IMR-90 (cell line): Measurements from ENCODE around the gene BMP7. TPM values are rescaled to one million over a fixed set of nuclear protein-coding genes. Genes with fewer than 3 reads are reported as not detected.

ENCODE experiments used
- ATAC-seq: fragments of 200-7000 bp; cut with Tn5 transposase; 2 replicates; pipeline ENCODE4 v1.9.1; 2020; ENCODE audit warnings: low read depth, mild to moderate bottlenecking, moderate library complexity
- BruUV-seq: library from RNA; stranded (reverse); fragments of 400-500 nt; replicated peaks from 2 replicates; lab custom pipeline; 2021; lab: Mats Ljungman, UMichigan
- CTCF ChIA-PET: fragments of 300-600 bp; formaldehyde crosslinking; extraction: SDS; loops from one replicate; lab custom pipeline; 2021; ENCODE audit warnings: antibody characterized with exemption; lab: Yijun Ruan, JAX
- POLR2A ChIA-PET: fragments of 300-600 bp; sonication (Branson Sonifier 250); formaldehyde crosslinking; loops from one replicate; lab custom pipeline; 2022; ENCODE audit warnings: antibody characterized with exemption; ENCODE audit not compliant: unreplicated experiment; lab: Charles Lee
- DNase-seq: peaks from one replicate; pipeline ENCODE4 v3.0.0; 2013
- H2AFZ ChIP-seq: replicated peaks from 2 replicates; pipeline ENCODE3; 2013; ENCODE audit warnings: low read length, mild to moderate bottlenecking; ENCODE audit not compliant: poor library complexity
- H2AK5ac ChIP-seq: 2 replicates; pipeline ENCODE4 v1.6.1; 2013; ENCODE audit warnings: low read depth, low read length, inconsistent platforms
- H2AK9ac ChIP-seq: replicated peaks from 2 replicates; pipeline ENCODE3; 2013; ENCODE audit warnings: mild to moderate bottlenecking, low read depth, low read length, moderate library complexity; ENCODE audit not compliant: poor library complexity
- H2BK120ac ChIP-seq: 2 replicates; pipeline ENCODE4 v1.6.1; 2013; ENCODE audit warnings: low read depth, low read length, inconsistent platforms
- H2BK15ac ChIP-seq: 3 replicates; pipeline ENCODE4 v1.6.1; 2013; ENCODE audit warnings: low read depth, low read length, inconsistent platforms
- H2BK20ac ChIP-seq: 2 replicates; pipeline ENCODE4 v1.6.1; 2013; ENCODE audit warnings: low read depth, mild to moderate bottlenecking, inconsistent platforms, low read length, moderate library complexity
- H2BK5ac ChIP-seq: 2 replicates; pipeline ENCODE4 v1.6.1; 2013; ENCODE audit warnings: mild to moderate bottlenecking, low read depth, low read length, inconsistent platforms; ENCODE audit not compliant: poor library complexity, severe bottlenecking
- H3K14ac ChIP-seq: replicated peaks from 2 replicates; pipeline ENCODE4 v1.6.1; 2013; ENCODE audit warnings: low read depth, low read length, inconsistent platforms
- H3K18ac ChIP-seq: 2 replicates; pipeline ENCODE4 v1.6.1; 2013; ENCODE audit warnings: low read depth, low read length, control low read depth
- H3K23ac ChIP-seq: 2 replicates; pipeline ENCODE4 v1.6.1; 2013; ENCODE audit warnings: low read depth, low read length, inconsistent platforms
- H3K27ac ChIP-seq: 2 replicates; pipeline ENCODE4 v1.5.1; 2013; ENCODE audit warnings: mild to moderate bottlenecking, control low read depth, low read length; ENCODE audit not compliant: insufficient read depth
- H3K27me3 ChIP-seq: 2 replicates; pipeline ENCODE4 v1.6.1; 2013; ENCODE audit warnings: low read length; ENCODE audit not compliant: control insufficient read depth, insufficient read depth
- H3K36me3 ChIP-seq: 2 replicates; pipeline ENCODE4 v1.6.1; 2013; ENCODE audit warnings: low read length, mixed read lengths; ENCODE audit not compliant: control insufficient read depth, insufficient read depth
- H3K4ac ChIP-seq: 2 replicates; pipeline ENCODE4 v1.6.1; 2013; ENCODE audit warnings: low read depth, low read length, inconsistent platforms
- H3K4me1 ChIP-seq: 2 replicates; pipeline ENCODE4 v1.6.1; 2013; ENCODE audit warnings: low read length, mixed read lengths; ENCODE audit not compliant: control insufficient read depth, insufficient read depth
- H3K4me2 ChIP-seq: 2 replicates; pipeline ENCODE4 v1.6.1; 2013; ENCODE audit warnings: low read depth, mild to moderate bottlenecking, control low read depth, low read length, moderate library complexity
- H3K4me3 ChIP-seq: 2 replicates; pipeline ENCODE4 v1.5.1; 2013; ENCODE audit warnings: low read depth, mild to moderate bottlenecking, control low read depth, low read length, moderate library complexity; ENCODE audit not compliant: insufficient read depth
- H3K56ac ChIP-seq: 2 replicates; pipeline ENCODE4 v1.6.1; 2013; ENCODE audit warnings: low read length, inconsistent platforms; ENCODE audit not compliant: insufficient read depth; ENCODE audit errors: extremely low read depth
- H3K79me1 ChIP-seq, 2 experiments: 2 replicates each; pipeline ENCODE4 v1.6.1; 2013; ENCODE audit warnings: low read length in 2 of 2, inconsistent platforms in 1 of 2, low read depth in 1 of 2
- H3K9ac ChIP-seq: 2 replicates; pipeline ENCODE4 v1.6.1; 2013; ENCODE audit warnings: low read depth, low read length, control low read depth
- H3K9me1 ChIP-seq: 2 replicates; pipeline ENCODE4 v1.6.1; 2013; ENCODE audit warnings: low read length, inconsistent platforms; ENCODE audit not compliant: insufficient read depth
- H3K9me3 ChIP-seq: 2 replicates; pipeline ENCODE4 v1.6.1; 2013; ENCODE audit warnings: low read length; ENCODE audit not compliant: control insufficient read depth, insufficient read depth
- H4K20me1 ChIP-seq: 2 replicates; pipeline ENCODE4 v1.6.1; 2013; ENCODE audit warnings: low read length, inconsistent platforms; ENCODE audit not compliant: insufficient read depth
- H4K5ac ChIP-seq: 2 replicates; pipeline ENCODE4 v1.6.1; 2013; ENCODE audit warnings: mild to moderate bottlenecking, low read depth, low read length, control low read depth
- H4K8ac ChIP-seq, 2 experiments: 2 replicates each; pipeline ENCODE4 v1.6.1; 2013; ENCODE audit warnings: low read depth in 2 of 2, low read length in 2 of 2, control low read depth in 1 of 2, inconsistent platforms in 1 of 2
- H4K91ac ChIP-seq: 2 replicates; pipeline ENCODE4 v1.6.1; 2013; ENCODE audit warnings: low read depth, low read length, inconsistent platforms; ENCODE audit not compliant: insufficient read depth
- BHLHE40 ChIP-seq: fragments of 150-350 bp; IDR thresholded peaks from 2 replicates; pipeline ENCODE4 v1.6.1; 2016; ENCODE audit warnings: mild to moderate bottlenecking, low read depth, low read length
- CEBPB ChIP-seq: IDR thresholded peaks from 2 replicates; pipeline ENCODE4 v1.6.1; 2012; ENCODE audit warnings: low read depth, low read length, improper control_type of control experiment
- CHD1 ChIP-seq: IDR thresholded peaks from 2 replicates; pipeline ENCODE4 v1.6.1; 2012; ENCODE audit warnings: low read depth, low read length, improper control_type of control experiment
- FOS ChIP-seq: fragments of 150-350 bp; IDR thresholded peaks from 2 replicates; pipeline ENCODE4 v1.6.1; 2016; ENCODE audit warnings: low read depth, low read length
- MAFK ChIP-seq: IDR thresholded peaks from 2 replicates; pipeline ENCODE4 v1.6.1; 2012; ENCODE audit warnings: low read depth, low read length, improper control_type of control experiment
- MAZ ChIP-seq: IDR thresholded peaks from 2 replicates; pipeline ENCODE4 v1.6.1; 2012; ENCODE audit warnings: low read depth, mild to moderate bottlenecking, low read length, improper control_type of control experiment, moderate library complexity, borderline replicate concordance
- MXI1 ChIP-seq: IDR thresholded peaks from 2 replicates; pipeline ENCODE4 v1.6.1; 2012; ENCODE audit warnings: low read depth, mild to moderate bottlenecking, low read length, moderate library complexity, borderline replicate concordance
- NFE2L2 ChIP-seq: fragments of 150-350 bp; IDR thresholded peaks from 2 replicates; pipeline ENCODE4 v1.6.1; 2016; ENCODE audit warnings: low read depth, mild to moderate bottlenecking, low read length
- POLR2A ChIP-seq: IDR thresholded peaks from 2 replicates; pipeline ENCODE4 v1.6.1; 2012; ENCODE audit warnings: mild to moderate bottlenecking, low read depth, low read length
- RAD21 ChIP-seq: IDR thresholded peaks from 2 replicates; pipeline ENCODE4 v1.6.1; 2012; ENCODE audit warnings: low read length, improper control_type of control experiment
- RCOR1 ChIP-seq: IDR thresholded peaks from 2 replicates; pipeline ENCODE4 v1.6.1; 2012; ENCODE audit warnings: mild to moderate bottlenecking, low read length, improper control_type of control experiment; ENCODE audit not compliant: insufficient replicate concordance
- RFX5 ChIP-seq: IDR thresholded peaks from 2 replicates; pipeline ENCODE4 v1.8.0; 2012; ENCODE audit warnings: low read depth, mild to moderate bottlenecking, low read length, moderate library complexity
- SMC3 ChIP-seq: fragments of 150-350 bp; IDR thresholded peaks from 2 replicates; pipeline ENCODE4 v1.6.1; 2016; ENCODE audit warnings: low read depth, mild to moderate bottlenecking, antibody characterized with exemption, low read length, moderate library complexity
- USF2 ChIP-seq: fragments of 150-350 bp; IDR thresholded peaks from 2 replicates; pipeline ENCODE4 v1.6.1; 2017; ENCODE audit warnings: mild to moderate bottlenecking, antibody characterized with exemption, low read length, low read depth
- WGBS, 2 experiments: methylation state at CpG; one replicate each; pipeline versions ENCODE4 v1.1.5 to v1.1.7; 2013; ENCODE audit warnings: missing lambda C conversion rate in 2 of 2; ENCODE audit not compliant: insufficient read length in 1 of 2; ENCODE audit errors: extremely low coverage in 2 of 2; 5-methylcytosine and 5-hydroxymethylcytosine counted together
- dilution Hi-C: fragments of 300-500 bp; cut with HindIII; formaldehyde crosslinking; loops from one replicate; pipeline ENCODE4 v1.14.3; 2018; ENCODE audit warnings: low sequenced_read_pairs; ENCODE audit not compliant: unreplicated experiment
- in situ Hi-C: fragments of 300-500 bp; cut with MboI; formaldehyde crosslinking; loops from 3 replicates; pipeline ENCODE4 v1.14.3; 2019; ENCODE audit warnings: low sequenced_read_pairs, inconsistent platforms, mixed read lengths
- intact Hi-C: fragments of 100-400 bp; cut with micrococcal nuclease; formaldehyde crosslinking; loops from 2 replicates; pipeline ENCODE4 v1.10.0; 2022
- polyA plus RNA-seq, 3 experiments: library from polyadenylated mRNA; depleted of rRNA; stranded (reverse); fragments of >200 nt; gene quantifications; 2 replicates each; pipeline ENCODE4 v1.2.3, GENCODE V29; 2012; ENCODE audit warnings: low replicate concordance in 1 of 3
- total RNA-seq: library from RNA; depleted of rRNA; stranded (reverse); fragments of >200 nt; gene quantifications from 2 replicates; pipeline ENCODE4 v1.2.3, GENCODE V29; 2012
- TF ChIP-seq, protein P1 (sequence below): fragments of 150-350 bp; IDR thresholded peaks from 2 replicates; pipeline ENCODE4 v1.6.1; 2016; ENCODE audit warnings: low read depth, mild to moderate bottlenecking, low read length, moderate library complexity, borderline replicate concordance
- TF ChIP-seq, protein P2 (sequence below): conservative IDR thresholded peaks from 2 replicates; pipeline ENCODE4 v1.5.1; 2012; ENCODE audit warnings: mild to moderate bottlenecking, low read depth, low read length, improper control_type of control experiment

BMP7 gene
- total and polyA plus RNA-seq, 2 of the 4 experiments (the other 2 are of a cell fraction): not detected

DNA sequence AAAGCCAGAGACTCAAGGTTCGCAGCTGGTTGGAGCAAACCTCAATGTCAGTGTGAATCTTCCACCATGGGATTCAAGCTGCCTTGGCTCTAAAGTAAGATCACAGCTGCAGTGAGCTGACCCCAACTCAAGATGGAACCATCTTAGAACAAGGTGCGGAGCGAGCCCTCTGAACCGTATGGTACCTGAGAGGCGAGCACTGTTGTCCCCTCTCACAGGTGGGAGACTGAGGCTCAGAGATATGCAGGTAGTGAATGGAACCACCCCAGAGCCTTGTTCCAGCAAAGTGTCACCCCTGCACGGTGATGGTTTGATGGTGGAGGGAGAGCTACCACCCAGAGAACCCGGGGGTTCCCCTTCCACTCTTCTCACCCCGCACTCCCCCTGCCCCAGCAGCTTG, 52.5 kb downstream of the BMP7 start:
- Histone ChIP-seq H3K27me3 (no peaks in the 10 kb centered on the region), H3K56ac (no peak overlapping the region), H3K4me3 (no peak overlapping the region), H4K20me1 (no peaks in the 10 kb centered on the region), H3K4me1 (no peaks in the 10 kb centered on the region; the same call in 1 of the 2 replicates), H3K79me1 (no peaks in the 10 kb centered on the region), H2AK9ac (no peak overlapping the region), H2BK5ac (no peak overlapping the region), H3K4ac (no peak overlapping the region), H2AK5ac (no peak overlapping the region), H2BK15ac (no peak overlapping the region), H3K27ac (no peak overlapping the region), H3K4me2 (no peak overlapping the region), H2AFZ (no peak overlapping the region), H3K23ac (no peak overlapping the region), H4K8ac (no peak overlapping the region), H3K36me3 (no peaks in the 10 kb centered on the region), H4K91ac (no peak overlapping the region), H3K9ac (no peak overlapping the region), H4K5ac (no peak overlapping the region), H3K9me1 (no peaks in the 10 kb centered on the region), H3K18ac (no peak overlapping the region), H3K9me3 (peaks cover 8% of the 10 kb centered on the region), H3K14ac (no peak overlapping the region), H2BK20ac (no peak overlapping the region), H2BK120ac (no peak overlapping the region)
- dilution Hi-C loops (no loop called here), in situ Hi-C loops (no loop called here), intact Hi-C loops (no loop called here)
- DNase-seq (no peak), ATAC-seq (no peak)
- WGBS, 2 experiments: no CpG with 5 or more reads among the region's 8 CpGs
- TF ChIP-seq CEBPB: no peak
- TF ChIP-seq RAD21: no peak
- no peak for TF ChIP-seq POLR2A
- no peak for TF ChIP-seq RFX5
- TF ChIP-seq USF2: no peak
- TF ChIP-seq CHD1: no peak
- TF ChIP-seq SMC3: no peak
- TF ChIP-seq NFE2L2: no peak
- TF ChIP-seq MAFK: no peak
- no peak for TF ChIP-seq MXI1
- TF ChIP-seq BHLHE40: no peak
- no peak for TF ChIP-seq RCOR1
- TF ChIP-seq, protein P1, sequence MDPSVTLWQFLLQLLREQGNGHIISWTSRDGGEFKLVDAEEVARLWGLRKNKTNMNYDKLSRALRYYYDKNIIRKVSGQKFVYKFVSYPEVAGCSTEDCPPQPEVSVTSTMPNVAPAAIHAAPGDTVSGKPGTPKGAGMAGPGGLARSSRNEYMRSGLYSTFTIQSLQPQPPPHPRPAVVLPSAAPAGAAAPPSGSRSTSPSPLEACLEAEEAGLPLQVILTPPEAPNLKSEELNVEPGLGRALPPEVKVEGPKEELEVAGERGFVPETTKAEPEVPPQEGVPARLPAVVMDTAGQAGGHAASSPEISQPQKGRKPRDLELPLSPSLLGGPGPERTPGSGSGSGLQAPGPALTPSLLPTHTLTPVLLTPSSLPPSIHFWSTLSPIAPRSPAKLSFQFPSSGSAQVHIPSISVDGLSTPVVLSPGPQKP: no peak
- no peak for TF ChIP-seq FOS
- TF ChIP-seq MAZ: no peak
- TF ChIP-seq, protein P2, sequence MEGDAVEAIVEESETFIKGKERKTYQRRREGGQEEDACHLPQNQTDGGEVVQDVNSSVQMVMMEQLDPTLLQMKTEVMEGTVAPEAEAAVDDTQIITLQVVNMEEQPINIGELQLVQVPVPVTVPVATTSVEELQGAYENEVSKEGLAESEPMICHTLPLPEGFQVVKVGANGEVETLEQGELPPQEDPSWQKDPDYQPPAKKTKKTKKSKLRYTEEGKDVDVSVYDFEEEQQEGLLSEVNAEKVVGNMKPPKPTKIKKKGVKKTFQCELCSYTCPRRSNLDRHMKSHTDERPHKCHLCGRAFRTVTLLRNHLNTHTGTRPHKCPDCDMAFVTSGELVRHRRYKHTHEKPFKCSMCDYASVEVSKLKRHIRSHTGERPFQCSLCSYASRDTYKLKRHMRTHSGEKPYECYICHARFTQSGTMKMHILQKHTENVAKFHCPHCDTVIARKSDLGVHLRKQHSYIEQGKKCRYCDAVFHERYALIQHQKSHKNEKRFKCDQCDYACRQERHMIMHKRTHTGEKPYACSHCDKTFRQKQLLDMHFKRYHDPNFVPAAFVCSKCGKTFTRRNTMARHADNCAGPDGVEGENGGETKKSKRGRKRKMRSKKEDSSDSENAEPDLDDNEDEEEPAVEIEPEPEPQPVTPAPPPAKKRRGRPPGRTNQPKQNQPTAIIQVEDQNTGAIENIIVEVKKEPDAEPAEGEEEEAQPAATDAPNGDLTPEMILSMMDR: no peak
- no TSS peak for BruUV-seq
- ChIA-PET POLR2A (no interaction called here), CTCF (interaction anchor here (0.7 kb wide), 1 partner anchor 27 kb away, joined by 3 read pairs; no protein-coding TSS in a partner anchor)
